ENCODE data around the gene TRPT1. TPM values are rescaled to one million over a fixed set of nuclear protein-coding genes. Genes with fewer than 3 reads are reported as not detected.
A peak's percentile ranks its signal among the peaks of the same experiment; 100 is the strongest.

The TRPT1 gene
- total RNA-seq, 2 donors from 2014 or later = 30.5 to 35.7 TPM

DNA sequence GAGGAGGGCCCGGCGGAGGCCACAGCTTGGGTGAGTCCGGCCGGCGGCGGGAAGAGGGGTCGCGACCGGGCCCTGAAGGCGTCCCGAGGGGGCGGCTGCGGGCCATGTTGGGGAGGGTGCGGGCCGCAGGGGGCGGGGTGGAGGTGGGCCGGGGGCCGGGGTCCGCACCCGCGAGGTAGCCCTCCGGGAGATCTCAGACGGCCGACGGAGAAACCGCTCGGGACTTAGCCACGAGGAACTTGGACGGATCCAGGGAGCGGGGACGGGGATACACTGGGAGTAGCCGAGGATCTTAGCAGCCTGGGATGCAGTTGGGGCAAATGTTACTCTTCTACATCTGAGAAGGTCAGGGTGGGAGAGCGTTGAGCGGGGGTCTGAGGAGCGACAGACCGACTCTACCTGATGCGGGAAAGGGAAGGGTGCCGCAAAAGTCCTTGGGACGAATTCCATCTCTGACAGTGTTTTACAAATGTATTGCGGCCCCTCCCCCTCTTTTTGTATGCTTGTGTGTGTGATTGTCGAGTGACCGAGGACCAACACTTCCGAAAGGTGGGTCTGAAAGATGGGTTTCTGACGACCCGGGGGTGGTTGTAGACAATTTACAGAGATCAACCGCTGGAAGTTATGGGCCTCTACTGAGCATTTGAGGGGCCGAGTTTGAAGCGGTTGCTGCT lies 39.4 kb downstream of the TRPT1 start:
- H3K4me1 Mint-ChIP-seq (ENCODE audit: low read depth in 2 of 2) = peaks cover 23 to 27% of the 10 kb centered on the region in 2 donors
- no peaks in the 10 kb centered on the region for H3K36me3 Mint-ChIP-seq
- DNase-seq (ENCODE audit: low spot score) (no peak), ATAC-seq (no peak)
- H3K27ac Mint-ChIP-seq = no peak overlapping the region
- H3K27me3 Mint-ChIP-seq = no peaks in the 10 kb centered on the region
- no peak overlapping the region for H3K4me3 Mint-ChIP-seq
- H3K9me3 Mint-ChIP-seq = no peaks in the 10 kb centered on the region

DNA sequence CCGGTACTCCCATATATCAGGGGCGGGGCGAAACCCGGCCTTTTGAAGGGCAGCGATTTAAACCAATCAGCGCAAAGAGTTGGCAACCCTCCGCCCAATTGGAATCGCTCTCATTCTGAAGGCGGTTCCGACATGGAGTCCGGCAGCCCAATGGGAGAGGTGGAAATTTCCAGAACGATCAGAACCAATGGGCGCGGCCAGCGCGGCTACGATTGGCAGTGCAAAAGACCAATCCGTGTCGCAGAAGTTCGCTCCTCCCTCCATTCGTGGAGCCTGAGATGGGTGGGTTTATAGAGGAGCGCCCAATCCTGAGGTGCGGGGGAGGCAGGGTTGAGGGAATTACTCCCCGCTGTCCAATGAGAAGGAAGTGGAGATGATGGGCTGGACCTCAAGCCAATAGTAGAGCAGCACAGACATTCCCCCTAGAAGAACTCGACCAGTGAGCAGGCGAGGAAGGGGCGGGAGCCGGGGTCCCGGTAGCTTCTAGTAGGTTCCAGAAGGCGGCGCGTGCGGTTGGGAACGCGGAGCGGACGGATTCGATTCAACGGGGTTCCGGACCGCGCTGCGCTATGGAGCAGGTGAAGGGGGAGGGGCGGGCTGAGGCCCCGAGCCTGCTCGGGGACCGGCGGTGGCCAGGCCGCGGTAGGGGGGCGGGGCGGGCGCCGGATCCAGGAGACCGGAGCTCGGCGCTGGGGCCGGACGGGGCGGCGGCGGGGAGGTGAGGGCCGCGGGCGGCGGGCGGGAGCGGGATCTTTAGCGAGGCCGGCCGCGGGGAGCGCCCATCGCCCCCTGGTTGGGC lies 40.1 kb downstream of the TRPT1 start, which contains the start of gene STIP1:
Gene STIP1 (plus strand): TSS at position 479 of the 799 bp plus-strand sequence. CDS start 91 bp downstream, at position 570.
- Mint-ChIP-seq H3K27ac (no peak within 1 kb of the TSS), H3K9me3 (no peaks in the 10 kb centered on the region), H3K36me3 (no peaks in the 10 kb centered on the region), H3K27me3 (no peaks in the 10 kb centered on the region), H3K4me1 (ENCODE audit: low read depth in 2 of 2) (peaks cover 23 to 31% of the 10 kb centered on the region in 2 donors), H3K4me3 (peak within 1 kb of the TSS; percentile 87)
- peak; percentile 99 for DNase-seq (ENCODE audit: low spot score)
- ATAC-seq = peak; percentile 93 to 94

DNA sequence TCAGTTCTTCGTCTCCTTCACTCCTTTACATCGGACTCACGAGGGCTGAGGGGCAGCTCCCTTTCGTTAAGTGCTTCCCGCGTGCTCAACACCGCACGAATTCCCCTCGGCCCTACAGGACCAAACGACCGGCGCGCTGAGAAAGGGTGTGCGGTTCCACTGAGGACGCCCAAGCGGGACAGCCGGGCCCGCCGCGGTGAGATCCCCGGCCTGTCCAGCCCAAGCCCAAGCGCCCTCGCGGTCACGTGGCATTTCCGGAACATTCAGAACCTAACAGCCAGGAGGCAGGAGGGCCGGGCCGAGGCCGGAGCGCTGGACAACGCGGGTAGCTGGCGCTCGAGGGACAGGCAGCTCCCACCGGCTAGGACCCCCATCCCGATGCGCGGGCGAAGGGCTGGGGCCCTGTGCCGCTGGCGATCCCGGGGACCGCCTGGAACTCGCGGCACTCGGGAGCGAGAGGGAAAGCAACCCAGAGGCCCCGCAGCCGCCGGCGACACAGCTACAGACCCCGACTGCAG lies 40.8 kb downstream of the TRPT1 start:
- H3K4me3 Mint-ChIP-seq = peak overlapping the region; percentile 87
- H3K36me3 Mint-ChIP-seq = no peaks in the 10 kb centered on the region
- no peaks in the 10 kb centered on the region for H3K9me3 Mint-ChIP-seq
- H3K27ac Mint-ChIP-seq = no peak overlapping the region
- DNase-seq (ENCODE audit: low spot score) (peak; percentile 86), ATAC-seq (peak; percentile 31 to 37)
- H3K27me3 Mint-ChIP-seq = no peaks in the 10 kb centered on the region
- H3K4me1 Mint-ChIP-seq (ENCODE audit: low read depth in 2 of 2) = peaks cover 23 to 30% of the 10 kb centered on the region in 2 donors

DNA sequence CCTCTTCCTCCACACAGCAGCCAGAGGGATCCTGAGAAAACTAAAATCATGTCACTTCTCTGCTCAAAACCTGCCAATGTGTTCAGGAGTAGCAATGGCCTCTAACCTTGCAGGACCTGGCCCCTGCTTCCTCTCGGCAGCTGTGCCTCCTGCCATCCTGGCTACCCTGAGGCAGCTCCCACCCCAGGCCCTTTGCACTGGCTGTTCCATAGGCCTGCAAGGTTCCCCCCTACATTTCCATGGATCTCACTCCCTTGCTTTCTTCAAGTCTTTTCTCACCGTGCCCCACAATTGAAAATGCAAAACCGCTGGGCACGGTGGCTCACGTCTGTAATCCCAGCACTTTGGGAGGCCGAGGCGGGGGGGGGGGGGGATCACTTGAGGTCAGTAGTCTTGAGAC lies 42.1 kb downstream of the TRPT1 start:
- peak overlapping the region in 1 of 2 donors; percentile 12 for H3K27ac Mint-ChIP-seq

DNA sequence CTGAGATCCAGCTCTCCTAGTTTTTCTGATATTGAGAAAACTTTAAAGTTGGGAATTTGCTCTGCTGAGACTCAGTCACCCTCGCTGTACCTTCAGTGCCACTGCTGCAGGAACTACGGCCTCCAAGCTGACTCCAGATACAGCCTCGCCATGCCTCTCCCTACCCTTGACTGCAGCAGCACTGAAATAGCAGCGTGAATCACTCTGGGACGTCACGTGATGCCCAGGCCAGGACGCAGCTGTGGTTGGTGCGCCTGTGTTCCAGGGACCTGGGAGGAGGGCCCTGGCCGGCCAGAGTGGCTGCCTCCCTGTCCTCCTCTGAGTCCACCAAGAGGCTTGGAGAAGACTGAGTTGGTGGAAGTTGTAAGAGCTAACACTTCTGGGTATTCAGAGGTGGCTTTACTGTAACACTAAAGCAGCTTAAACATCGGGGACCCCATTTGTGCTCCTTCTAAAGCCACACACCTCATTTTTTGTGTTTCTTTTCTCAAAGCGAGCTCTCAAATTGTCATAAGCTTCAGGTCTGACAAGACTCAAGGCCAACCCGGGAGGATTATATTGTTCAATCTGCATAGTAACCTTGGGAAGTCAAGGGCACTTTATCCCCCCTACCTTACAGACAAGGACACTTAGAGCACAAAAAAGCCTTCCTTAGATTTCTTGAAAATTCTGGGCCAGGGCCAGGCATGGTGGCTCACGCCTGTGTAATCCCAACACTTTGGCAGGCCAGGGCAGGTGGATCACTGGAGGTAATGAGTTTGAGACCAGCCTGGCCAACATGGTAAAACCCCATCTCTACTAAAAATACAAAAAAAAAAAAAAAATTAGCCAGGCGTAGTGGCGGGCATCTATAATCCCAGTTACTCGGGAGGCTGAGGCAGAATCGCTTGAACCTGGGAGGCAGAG lies 44.2 kb downstream of the TRPT1 start:
- no peak overlapping the region for H3K4me3 Mint-ChIP-seq
- no peaks in the 10 kb centered on the region for H3K27me3 Mint-ChIP-seq
- no peak for ATAC-seq
- no peaks in the 10 kb centered on the region for H3K36me3 Mint-ChIP-seq
- peak; percentile 77 for DNase-seq (ENCODE audit: low spot score)
- no peaks in the 10 kb centered on the region for H3K9me3 Mint-ChIP-seq
- H3K4me1 Mint-ChIP-seq (ENCODE audit: low read depth in 2 of 2) = peaks cover 25 to 26% of the 10 kb centered on the region in 2 donors
- H3K27ac Mint-ChIP-seq = no peak overlapping the region

More for the DNA sequence above, 42.1 kb downstream of the TRPT1 start:
- Mint-ChIP-seq H3K36me3 (no peaks in the 10 kb centered on the region), H3K4me1 (ENCODE audit: low read depth in 2 of 2) (peaks cover 19 to 26% of the 10 kb centered on the region in 2 donors), H3K27me3 (no peaks in the 10 kb centered on the region), H3K9me3 (no peaks in the 10 kb centered on the region), H3K4me3 (peak overlapping the region; percentile 67)
- DNase-seq (ENCODE audit: low spot score) = no peak
- ATAC-seq = no peak

DNA sequence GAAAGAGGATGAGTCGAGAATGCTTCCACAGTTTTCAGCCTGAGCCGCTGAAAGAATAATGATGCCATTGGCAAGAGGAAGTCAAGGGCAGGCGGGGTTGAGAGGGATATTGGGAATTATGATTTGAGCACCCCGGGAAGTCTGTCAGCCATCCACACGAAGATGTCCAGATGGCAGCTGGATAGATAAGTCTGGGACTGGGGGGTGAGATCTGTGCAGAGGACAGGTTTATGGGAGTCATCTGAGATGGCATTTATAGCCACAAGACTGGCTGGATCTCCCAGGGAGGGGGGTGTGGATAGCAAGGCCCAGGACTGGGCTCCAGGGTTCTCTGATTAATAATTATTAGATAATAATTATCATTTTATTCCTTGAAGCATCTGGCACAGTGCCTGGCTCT lies 45.1 kb downstream of the TRPT1 start:
- DNase-seq (ENCODE audit: low spot score) (no peak), ATAC-seq (no peak)
- Mint-ChIP-seq H3K27me3 (no peaks in the 10 kb centered on the region), H3K4me3 (no peak overlapping the region), H3K9me3 (no peaks in the 10 kb centered on the region), H3K27ac (no peak overlapping the region), H3K36me3 (no peaks in the 10 kb centered on the region), H3K4me1 (ENCODE audit: low read depth in 2 of 2) (peaks cover 23 to 26% of the 10 kb centered on the region in 2 donors)

DNA sequence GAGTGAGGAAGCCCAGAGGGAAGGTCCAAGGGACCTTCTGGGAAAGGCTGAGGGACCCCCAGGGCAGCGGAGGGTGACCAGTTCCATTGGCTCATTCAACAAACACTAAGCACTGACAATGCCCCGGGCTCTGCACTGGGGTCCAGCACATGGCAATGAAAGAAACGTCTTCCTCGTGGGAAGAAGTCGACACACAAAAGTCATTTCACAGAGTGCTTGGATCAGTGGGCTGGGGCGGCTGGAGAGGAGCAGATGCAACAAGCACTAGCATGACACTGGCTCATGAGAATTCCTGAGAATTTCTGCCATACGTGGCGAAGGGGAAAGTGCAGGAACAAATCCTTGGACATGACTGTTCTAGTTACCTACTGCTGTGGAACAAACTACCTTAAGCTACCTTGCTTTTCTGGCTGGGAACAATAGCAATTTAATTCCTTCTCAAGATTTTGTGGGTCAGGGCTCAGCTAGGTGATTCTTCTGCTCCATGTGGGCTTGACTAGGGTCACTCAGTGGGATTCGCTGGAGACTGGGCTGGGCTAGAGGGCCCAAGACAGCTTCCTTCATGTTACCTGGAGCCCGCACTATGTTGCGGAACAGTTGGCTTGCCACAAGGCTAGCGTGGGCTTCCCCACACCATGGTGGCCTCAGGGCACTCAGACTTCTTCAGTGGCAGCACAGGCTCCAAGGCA lies 46.9 kb downstream of the TRPT1 start:
- Mint-ChIP-seq H3K4me3 (no peak overlapping the region), H3K4me1 (ENCODE audit: low read depth in 2 of 2) (peaks cover 16 to 17% of the 10 kb centered on the region in 2 donors)
- ATAC-seq = no peak

DNA sequence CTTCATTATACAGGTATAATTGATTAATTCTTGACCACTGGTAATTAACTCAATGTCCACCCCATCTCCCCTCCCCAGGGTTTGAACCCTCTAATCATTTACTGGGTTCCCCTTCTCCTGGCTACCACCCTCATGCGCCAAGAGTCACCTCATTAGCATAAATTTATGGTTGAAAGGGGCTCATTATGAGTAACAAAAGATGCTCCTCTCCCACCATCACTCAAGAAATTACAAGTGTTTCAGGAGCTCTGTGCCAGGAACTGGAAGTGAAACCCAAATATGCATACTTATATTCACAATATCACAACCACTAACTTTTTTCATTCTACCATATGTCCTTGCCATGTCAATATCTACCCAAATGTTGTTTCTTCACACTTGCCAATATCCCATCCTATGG lies 47.8 kb downstream of the TRPT1 start:
- ATAC-seq (peak in 1 of 2 donors; percentile 34), DNase-seq (ENCODE audit: low spot score) (no peak)
- Mint-ChIP-seq H3K4me1 (ENCODE audit: low read depth in 2 of 2) (peaks cover 7 to 14% of the 10 kb centered on the region in 2 donors), H3K27me3 (no peaks in the 10 kb centered on the region), H3K4me3 (no peak overlapping the region), H3K27ac (no peak overlapping the region), H3K9me3 (no peaks in the 10 kb centered on the region), H3K36me3 (no peaks in the 10 kb centered on the region)

More for the DNA sequence above, 46.9 kb downstream of the TRPT1 start:
- no peaks in the 10 kb centered on the region for H3K36me3 Mint-ChIP-seq
- no peak overlapping the region for H3K27ac Mint-ChIP-seq
- DNase-seq (ENCODE audit: low spot score) = no peak
- no peaks in the 10 kb centered on the region for H3K9me3 Mint-ChIP-seq
- H3K27me3 Mint-ChIP-seq = no peaks in the 10 kb centered on the region

DNA sequence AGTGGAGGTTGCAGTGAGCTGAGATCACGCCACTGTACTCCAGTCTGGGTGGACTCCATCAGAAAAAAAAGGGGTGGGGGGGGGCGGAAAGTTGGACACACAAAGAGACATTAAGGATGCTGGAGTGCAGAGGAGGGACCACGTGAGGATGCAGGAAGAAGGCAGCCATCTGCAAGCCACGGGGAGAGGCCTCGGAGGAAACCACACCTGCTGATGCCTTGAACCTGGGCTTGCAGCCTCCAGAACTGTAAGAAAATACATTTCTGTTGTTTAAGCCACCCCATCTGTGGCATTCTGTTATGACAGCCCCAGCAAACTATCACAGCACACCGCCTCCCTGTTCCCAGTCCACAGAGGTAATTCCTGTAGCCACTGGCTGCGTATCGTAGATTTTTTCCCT lies 49.2 kb downstream of the TRPT1 start:
- H3K27ac Mint-ChIP-seq = no peak overlapping the region
- DNase-seq (ENCODE audit: low spot score) (no peak), ATAC-seq (no peak)
- no peak overlapping the region for H3K4me3 Mint-ChIP-seq
- no peaks in the 10 kb centered on the region for H3K36me3 Mint-ChIP-seq
- H3K9me3 Mint-ChIP-seq = no peaks in the 10 kb centered on the region
- peaks cover 6 to 11% of the 10 kb centered on the region in 2 donors for H3K4me1 Mint-ChIP-seq (ENCODE audit: low read depth in 2 of 2)
- no peaks in the 10 kb centered on the region for H3K27me3 Mint-ChIP-seq

Other genes starting within 250 kb of the TRPT1 start
- 10 to 100 TPM; 87.8 to 96.6 TPM for gene OTUB1, start 239.7 kb downstream of the TRPT1 start, total RNA-seq
- gene FLRT1, start 190.3 kb downstream of the TRPT1 start, total RNA-seq = not detected
- gene MACROD1, start 60.1 kb downstream of the TRPT1 start, total RNA-seq = 10 to 100 TPM in 1 of 2 donors, 1 to 10 TPM in 1; 3.0 to 12.7 TPM
- gene STIP1, start 40.0 kb downstream of the TRPT1 start, total RNA-seq = 100 to 1,000 TPM; 431 to 450 TPM
- gene FERMT3, start 19.5 kb downstream of the TRPT1 start, total RNA-seq = 100 to 1,000 TPM; 249 to 276 TPM
- gene NUDT22, start 88 bp upstream of the TRPT1 start, total RNA-seq = 100 to 1,000 TPM in 1 of 2 donors, 10 to 100 TPM in 1; 83.6 to 120 TPM
- 10 to 100 TPM; 31.2 to 33.0 TPM for gene DNAJC4, start 4.4 kb upstream of the TRPT1 start, total RNA-seq
- 10 to 100 TPM; 38.7 to 42.3 TPM for gene VEGFB, start 8.4 kb upstream of the TRPT1 start, total RNA-seq
- 10 to 100 TPM; 33.1 to 53.5 TPM for gene FKBP2, start 14.9 kb upstream of the TRPT1 start, total RNA-seq
- gene PPP1R14B, start 20.8 kb upstream of the TRPT1 start, total RNA-seq = 100 to 1,000 TPM; 130 to 236 TPM
- 10 to 100 TPM; 13.9 to 16.4 TPM for gene PLCB3, start 25.3 kb upstream of the TRPT1 start, total RNA-seq
- 10 to 100 TPM; 29.5 to 46.9 TPM for gene BAD, start 58.5 kb upstream of the TRPT1 start, total RNA-seq
- 10 to 100 TPM; 40.9 to 62.7 TPM for gene GPR137, start 59.7 kb upstream of the TRPT1 start, total RNA-seq
- not detected for gene KCNK4, start 65.1 kb upstream of the TRPT1 start, total RNA-seq
- gene CATSPERZ, start 74.2 kb upstream of the TRPT1 start, total RNA-seq = not detected
- gene ESRRA, start 79.3 kb upstream of the TRPT1 start, total RNA-seq = 100 to 1,000 TPM in 1 of 2 donors, 10 to 100 TPM in 1; 67.2 to 116 TPM
- 100 to 1,000 TPM; 171 to 203 TPM for gene TRMT112, start 91.4 kb upstream of the TRPT1 start, total RNA-seq
- 100 to 1,000 TPM in 1 of 2 donors, 10 to 100 TPM in 1; 83.5 to 116 TPM for gene PRDX5, start 91.9 kb upstream of the TRPT1 start, total RNA-seq
- gene CCDC88B, start 114.0 kb upstream of the TRPT1 start, total RNA-seq = 100 to 1,000 TPM; 172 to 224 TPM
- 10 to 100 TPM; 20.7 to 29.5 TPM for gene RPS6KA4, start 133.0 kb upstream of the TRPT1 start, total RNA-seq